ENCODE data around the gene PAK1. TPM values are rescaled to one million over a fixed set of nuclear protein-coding genes. Genes with fewer than 3 reads are reported as not detected.

The PAK1 gene
- total RNA-seq, 1 experiment from 2014 or later: 80.0 TPM

GRCh38 chr11:77397631-77398030 lies 76.3 kb downstream of the PAK1 start:
- no peak for DNase-seq
- no peaks in the 10 kb centered on the region for H3K9me2 ChIP-seq (ENCODE audit: insufficient read depth)
- intact Hi-C loops (cut with micrococcal nuclease; ENCODE audit: unreplicated experiment): no loop called here
- no peak overlapping the region for H3K4me3 ChIP-seq
- H3K79me2 ChIP-seq (ENCODE audit: low read depth): no peaks in the 10 kb centered on the region
- H3K27me3 ChIP-seq (ENCODE audit: insufficient read depth, low read depth): no peaks in the 10 kb centered on the region
- H3K9me3 ChIP-seq (ENCODE audit: insufficient read depth, low read depth): no peaks in the 10 kb centered on the region
- ChIA-PET POLR2A (ENCODE audit: unreplicated experiment) (no interaction called here), CTCF (no interaction called here)
- peaks cover 13% of the 10 kb centered on the region for H3K4me1 ChIP-seq (replicated peaks; ENCODE audit: insufficient read depth)
- TF ChIP-seq CTCF (conservative IDR thresholded peaks at IDR 0.05) (no peak), EZH2 (IDR thresholded peaks at IDR 0.05; ENCODE audit: low read depth) (no peak)
- H3F3A ChIP-seq (ENCODE audit: insufficient read depth, low read depth): peaks cover 3% of the 10 kb centered on the region; the same call in 1 of the 2 replicates
- no peaks in the 10 kb centered on the region for H3K36me3 ChIP-seq (ENCODE audit: low read depth)
- no peak overlapping the region for H3K4me2 ChIP-seq
- H3K27ac ChIP-seq: no peak overlapping the region
- H4K20me1 ChIP-seq (ENCODE audit: insufficient read depth): no peaks in the 10 kb centered on the region; the same call in 1 of the 2 replicates
- H2AFZ ChIP-seq: no peak overlapping the region
- BruUV-seq (replicated peaks): no TSS peak

GRCh38 chr11:77396911-77397310 lies 77.0 kb downstream of the PAK1 start:
- H4K20me1 ChIP-seq (ENCODE audit: insufficient read depth): no peaks in the 10 kb centered on the region; the same call in 1 of the 2 replicates
- H3K36me3 ChIP-seq (ENCODE audit: low read depth): no peaks in the 10 kb centered on the region
- H3K27ac ChIP-seq: no peak overlapping the region
- no peak overlapping the region for H3K4me3 ChIP-seq
- no peaks in the 10 kb centered on the region for H3K9me2 ChIP-seq (ENCODE audit: insufficient read depth)
- H2AFZ ChIP-seq: no peak overlapping the region
- no peaks in the 10 kb centered on the region for H3K9me3 ChIP-seq (ENCODE audit: insufficient read depth, low read depth)
- peaks cover 6% of the 10 kb centered on the region for H3K4me1 ChIP-seq (replicated peaks; ENCODE audit: insufficient read depth)
- intact Hi-C loops (cut with micrococcal nuclease; ENCODE audit: unreplicated experiment): no loop called here
- DNase-seq: no peak
- ChIA-PET CTCF (no interaction called here), POLR2A (ENCODE audit: unreplicated experiment) (no interaction called here)
- no peak for TF ChIP-seq EZH2 (IDR thresholded peaks at IDR 0.05; ENCODE audit: low read depth)
- no peak for TF ChIP-seq CTCF (conservative IDR thresholded peaks at IDR 0.05)
- H3K4me2 ChIP-seq: no peak overlapping the region
- no TSS peak for BruUV-seq (replicated peaks)
- no peaks in the 10 kb centered on the region for H3K79me2 ChIP-seq (ENCODE audit: low read depth)
- H3K27me3 ChIP-seq (ENCODE audit: insufficient read depth, low read depth): no peaks in the 10 kb centered on the region
- no peaks in the 10 kb centered on the region; the same call in 1 of the 2 replicates for H3F3A ChIP-seq (ENCODE audit: insufficient read depth, low read depth)

GRCh38 chr11:77396305-77396704 lies 77.6 kb downstream of the PAK1 start:
- intact Hi-C loops (cut with micrococcal nuclease; ENCODE audit: unreplicated experiment): no loop called here
- Histone ChIP-seq H4K20me1 (ENCODE audit: insufficient read depth) (no peaks in the 10 kb centered on the region), H3F3A (ENCODE audit: insufficient read depth, low read depth) (no peaks in the 10 kb centered on the region), H3K9me3 (ENCODE audit: insufficient read depth, low read depth) (no peaks in the 10 kb centered on the region), H3K36me3 (ENCODE audit: low read depth) (no peaks in the 10 kb centered on the region), H3K27ac (no peak overlapping the region), H3K4me3 (no peak overlapping the region), H3K79me2 (ENCODE audit: low read depth) (no peaks in the 10 kb centered on the region), H3K4me2 (no peak overlapping the region), H3K27me3 (ENCODE audit: insufficient read depth, low read depth) (no peaks in the 10 kb centered on the region), H2AFZ (no peak overlapping the region), H3K9me2 (ENCODE audit: insufficient read depth) (no peaks in the 10 kb centered on the region), H3K4me1 (replicated peaks; ENCODE audit: insufficient read depth) (no peaks in the 10 kb centered on the region)
- ChIA-PET CTCF (interaction anchor here (0.6 kb wide), 1 partner anchor 349 kb away, joined by 7 read pairs; no protein-coding TSS in a partner anchor), POLR2A (ENCODE audit: unreplicated experiment) (no interaction called here)
- DNase-seq: no peak
- BruUV-seq (replicated peaks): no TSS peak
- TF ChIP-seq EZH2 (IDR thresholded peaks at IDR 0.05; ENCODE audit: low read depth): no peak
- TF ChIP-seq CTCF (conservative IDR thresholded peaks at IDR 0.05): no peak
